ENCODE measurements around the gene WDR38. TPM values are rescaled to one million over a fixed set of nuclear protein-coding genes. Genes with fewer than 3 reads are reported as not detected.
A peak's percentile ranks its signal among the peaks of the same experiment; 100 is the strongest.

Gene WDR38
- total and polyA plus RNA-seq, 7 donors, result not detected

DNA sequence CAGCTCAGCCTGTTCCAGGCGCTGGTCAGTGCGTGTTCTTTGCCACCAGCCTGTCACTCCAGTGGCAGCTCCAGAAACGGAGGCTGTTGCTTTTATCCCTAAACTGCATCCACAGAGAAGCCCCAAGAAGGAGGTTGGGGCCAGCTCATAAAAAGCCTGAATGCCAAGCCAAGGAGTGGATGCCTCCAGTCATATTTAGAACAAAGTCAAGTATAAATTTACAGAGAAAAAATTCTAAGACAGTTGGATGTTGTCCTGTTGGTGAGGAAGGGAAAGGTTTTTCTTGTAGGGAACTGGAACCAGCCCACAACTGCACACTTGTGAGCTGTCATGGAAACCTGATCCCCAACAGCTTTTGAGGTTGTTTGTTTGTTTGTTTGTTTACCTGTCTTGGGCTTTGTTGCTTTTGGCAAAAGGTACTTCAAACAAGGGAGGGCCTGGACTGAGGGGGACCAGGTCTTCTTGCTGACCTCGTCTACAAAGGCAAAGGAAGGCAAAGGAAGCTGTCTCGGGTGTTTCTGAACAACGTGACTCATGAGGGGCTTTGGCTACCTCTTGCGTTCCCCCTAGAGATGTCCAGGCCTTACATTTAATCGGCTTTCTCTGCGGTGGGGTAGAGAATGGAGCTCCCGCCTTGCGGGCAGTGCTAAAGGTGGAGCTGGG lies 39.6 kb upstream of the WDR38 start:
- H3K9me3 ChIP-seq, result no peaks in the 10 kb centered on the region
- peaks cover 0 to 10% (median 0%) of the 10 kb centered on the region in 4 donors for H3K36me3 ChIP-seq
- DNase-seq, result no peak
- H3K4me3 ChIP-seq, result no peak overlapping the region
- H3K4me1 ChIP-seq, result peaks cover 0 to 43% (median 41%) of the 10 kb centered on the region in 4 donors
- intact Hi-C loops (cut with DNase I), result loop anchor here (2.0 kb wide), 1 partner anchor 39 kb away; no protein-coding TSS in a partner anchor
- TF ChIP-seq, protein P1, sequence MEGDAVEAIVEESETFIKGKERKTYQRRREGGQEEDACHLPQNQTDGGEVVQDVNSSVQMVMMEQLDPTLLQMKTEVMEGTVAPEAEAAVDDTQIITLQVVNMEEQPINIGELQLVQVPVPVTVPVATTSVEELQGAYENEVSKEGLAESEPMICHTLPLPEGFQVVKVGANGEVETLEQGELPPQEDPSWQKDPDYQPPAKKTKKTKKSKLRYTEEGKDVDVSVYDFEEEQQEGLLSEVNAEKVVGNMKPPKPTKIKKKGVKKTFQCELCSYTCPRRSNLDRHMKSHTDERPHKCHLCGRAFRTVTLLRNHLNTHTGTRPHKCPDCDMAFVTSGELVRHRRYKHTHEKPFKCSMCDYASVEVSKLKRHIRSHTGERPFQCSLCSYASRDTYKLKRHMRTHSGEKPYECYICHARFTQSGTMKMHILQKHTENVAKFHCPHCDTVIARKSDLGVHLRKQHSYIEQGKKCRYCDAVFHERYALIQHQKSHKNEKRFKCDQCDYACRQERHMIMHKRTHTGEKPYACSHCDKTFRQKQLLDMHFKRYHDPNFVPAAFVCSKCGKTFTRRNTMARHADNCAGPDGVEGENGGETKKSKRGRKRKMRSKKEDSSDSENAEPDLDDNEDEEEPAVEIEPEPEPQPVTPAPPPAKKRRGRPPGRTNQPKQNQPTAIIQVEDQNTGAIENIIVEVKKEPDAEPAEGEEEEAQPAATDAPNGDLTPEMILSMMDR (IDR thresholded peaks at IDR 0.05), result no peak
- peak in 1 of 4 donors; percentile 22 for TF ChIP-seq POLR2AphosphoS5 (IDR thresholded peaks at IDR 0.05)
- H3K27me3 ChIP-seq, result no peaks in the 10 kb centered on the region
- peak overlapping the region; percentile 73 to 95 (median 80) for H3K27ac ChIP-seq
- 84 to 86% methylated on average over 11 of the region's 11 CpGs for WGBS, 2 donors

DNA sequence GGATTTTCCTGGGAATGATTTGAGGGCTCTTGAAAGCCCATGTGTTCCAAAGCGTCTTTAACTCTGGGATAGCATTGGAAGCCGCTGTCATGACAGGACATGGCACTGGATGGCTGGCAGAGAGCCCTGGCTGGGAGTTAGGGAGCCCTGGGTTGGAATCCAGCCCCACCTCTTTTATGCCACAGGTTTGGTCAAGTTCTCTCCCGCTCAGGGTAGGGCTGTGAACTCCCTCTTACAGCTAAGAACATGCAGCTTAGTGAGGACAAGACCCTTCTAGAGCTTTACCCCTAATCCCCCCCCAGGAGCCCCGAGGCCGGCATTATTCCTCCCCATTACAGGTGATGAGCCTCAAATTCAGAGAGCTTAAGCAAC lies 39.1 kb upstream of the WDR38 start:
- Histone ChIP-seq H3K27me3 (no peaks in the 10 kb centered on the region), H3K4me1 (peaks cover 0 to 43% (median 41%) of the 10 kb centered on the region in 4 donors), H3K9me3 (no peaks in the 10 kb centered on the region), H3K27ac (peak overlapping the region; percentile 73 to 95 (median 80)), H3K4me3 (no peak overlapping the region), H3K36me3 (peaks cover 0 to 10% (median 0%) of the 10 kb centered on the region in 4 donors)
- intact Hi-C loops (cut with DNase I), result no loop called here
- WGBS, 2 donors, result 75 to 90% methylated on average over 5 of the region's 5 CpGs
- TF ChIP-seq, protein P1 (IDR thresholded peaks at IDR 0.05), result no peak
- TF ChIP-seq EP300 (IDR thresholded peaks at IDR 0.05) (no peak), POLR2A (IDR thresholded peaks at IDR 0.05) (no peak), POLR2AphosphoS5 (IDR thresholded peaks at IDR 0.05) (no peak)
- no peak for DNase-seq

DNA sequence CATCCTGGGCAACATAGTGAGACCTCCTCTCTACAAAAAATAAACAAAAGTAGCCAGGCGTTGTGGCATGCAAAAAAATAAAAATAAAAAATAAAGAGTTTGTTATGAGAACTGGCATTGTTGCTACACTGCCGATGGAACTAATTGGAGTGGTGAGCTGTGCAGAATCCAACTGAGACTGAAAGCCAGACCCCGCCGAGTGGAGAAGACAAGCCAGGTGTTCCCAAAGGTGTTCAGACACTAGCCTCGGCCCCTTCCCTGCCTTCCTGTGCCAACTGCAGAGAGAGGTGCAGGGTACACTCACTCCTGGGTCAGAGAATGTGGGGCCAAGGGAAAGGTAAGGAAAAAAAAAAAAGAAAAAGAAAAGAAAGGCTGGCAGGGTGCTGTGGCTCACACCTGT lies 37.7 kb upstream of the WDR38 start:
- no peak overlapping the region for H3K27ac ChIP-seq
- no peak overlapping the region for H3K4me3 ChIP-seq
- no peaks in the 10 kb centered on the region for H3K27me3 ChIP-seq
- peaks cover 0 to 39% (median 37%) of the 10 kb centered on the region in 4 donors for H3K4me1 ChIP-seq
- no peaks in the 10 kb centered on the region for H3K9me3 ChIP-seq
- DNase-seq, result no peak
- WGBS, 2 donors, result 90 to 91% methylated on average over 5 of the region's 5 CpGs
- TF ChIP-seq, protein P1 (IDR thresholded peaks at IDR 0.05), result no peak
- TF ChIP-seq POLR2AphosphoS5 (IDR thresholded peaks at IDR 0.05) (no peak), POLR2A (IDR thresholded peaks at IDR 0.05) (no peak), EP300 (IDR thresholded peaks at IDR 0.05) (no peak)
- H3K36me3 ChIP-seq, result no peaks in the 10 kb centered on the region
- intact Hi-C loops (cut with DNase I), result no loop called here

DNA sequence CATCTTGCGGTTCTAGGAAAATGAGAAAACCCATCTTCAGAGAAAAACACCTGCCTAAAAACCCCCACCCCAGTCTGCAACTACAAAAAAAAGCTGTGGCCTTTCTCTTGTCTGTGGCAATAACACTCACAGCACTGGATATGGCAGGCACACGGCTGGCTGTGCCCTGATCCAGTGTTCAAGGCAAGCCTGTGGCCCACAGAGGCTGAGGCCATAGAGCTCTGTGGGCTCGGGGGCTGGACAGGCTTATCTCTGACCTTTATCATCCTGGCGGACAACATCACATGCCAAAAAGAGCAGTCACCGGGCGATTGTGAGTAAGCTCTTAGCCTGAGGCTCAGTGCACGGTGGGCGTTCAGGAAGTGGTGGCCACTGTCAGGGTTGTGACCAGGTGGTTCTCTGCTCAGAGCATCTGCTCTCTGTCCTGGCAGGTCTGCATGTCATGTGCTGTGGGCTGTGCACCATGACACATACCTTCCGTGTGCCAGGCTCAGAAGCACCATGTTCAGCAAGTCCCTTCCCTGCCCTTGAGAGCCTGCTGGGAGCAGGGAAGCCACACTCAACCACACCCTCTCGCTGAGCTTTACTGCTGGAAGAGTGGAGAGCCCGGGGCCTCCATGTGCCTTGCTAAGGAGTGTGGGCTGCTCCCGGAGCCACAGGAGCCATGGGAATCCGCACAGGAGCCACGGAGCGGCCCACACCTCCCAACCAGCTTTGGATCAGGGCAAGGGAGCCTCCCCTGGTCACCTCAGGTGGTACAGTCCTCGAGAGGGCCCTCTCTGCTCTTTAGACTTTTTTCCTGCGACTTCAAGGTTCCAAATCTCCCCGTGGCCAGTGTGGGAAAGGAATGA lies 34.6 kb upstream of the WDR38 start:
- Histone ChIP-seq H3K9me3 (no peaks in the 10 kb centered on the region), H3K4me1 (peaks cover 0 to 8% (median 7%) of the 10 kb centered on the region in 4 donors), H3K27ac (no peak overlapping the region), H3K27me3 (no peaks in the 10 kb centered on the region), H3K36me3 (no peaks in the 10 kb centered on the region), H3K4me3 (no peak overlapping the region)
- no peak for DNase-seq
- intact Hi-C loops (cut with DNase I), result no loop called here
- TF ChIP-seq POLR2A (IDR thresholded peaks at IDR 0.05) (no peak), EP300 (IDR thresholded peaks at IDR 0.05) (no peak), POLR2AphosphoS5 (IDR thresholded peaks at IDR 0.05) (no peak)
- TF ChIP-seq, protein P1 (IDR thresholded peaks at IDR 0.05), result no peak
- 50 to 70% methylated on average over 18 of the region's 18 CpGs for WGBS, 2 donors

All from sigmoid colon (tissue), 7 donors.